Osteoblast (primary cell): Measurements from ENCODE around the gene PRR33. TPM values are rescaled to one million over a fixed set of nuclear protein-coding genes. Genes with fewer than 3 reads are reported as not detected.

ENCODE experiments used
- DNase-seq: peaks from one replicate; pipeline ENCODE4 v3.0.0; 2011; ENCODE audit warnings: low spot score, mixed read lengths; ENCODE audit not compliant: insufficient read length; ENCODE audit errors: missing footprints
- H2AFZ ChIP-seq: 2 replicates; pipeline ENCODE4 v1.6.0; 2011; ENCODE audit warnings: mild to moderate bottlenecking, low read length
- H3K27ac ChIP-seq: 2 replicates; pipeline ENCODE4 v1.5.1; 2011; ENCODE audit warnings: mild to moderate bottlenecking, low read depth, low read length, moderate library complexity
- H3K27me3 ChIP-seq: 2 replicates; pipeline ENCODE4 v1.6.0; 2012; ENCODE audit warnings: mild to moderate bottlenecking, control low read depth, inconsistent platforms, low read length, moderate library complexity; ENCODE audit not compliant: insufficient read depth
- H3K36me3 ChIP-seq: 2 replicates; pipeline ENCODE4 v1.5.1; 2011; ENCODE audit warnings: mild to moderate bottlenecking, low read length, control low read depth, moderate library complexity; ENCODE audit not compliant: insufficient read depth
- H3K4me1 ChIP-seq: 2 replicates; pipeline ENCODE4 v1.5.1; 2011; ENCODE audit warnings: mild to moderate bottlenecking, low read length, control low read depth, moderate library complexity; ENCODE audit not compliant: insufficient read depth
- H3K4me2 ChIP-seq: 2 replicates; pipeline ENCODE4 v1.6.0; 2011; ENCODE audit warnings: mild to moderate bottlenecking, low read length; ENCODE audit not compliant: insufficient read depth
- H3K4me3 ChIP-seq: fragments of 200-600 bp; sonication (generic); 3 replicates; pipeline ENCODE4 v1.5.1; 2012; ENCODE audit warnings: mild to moderate bottlenecking, low read length, inconsistent platforms; ENCODE audit not compliant: insufficient read depth
- H3K79me2 ChIP-seq: 2 replicates; pipeline ENCODE4 v1.6.0; 2012; ENCODE audit warnings: mild to moderate bottlenecking, low read length, control low read depth, inconsistent platforms; ENCODE audit not compliant: insufficient read depth
- H3K9me3 ChIP-seq: 2 replicates; pipeline ENCODE4 v1.5.1; 2011; ENCODE audit warnings: low read depth, low read length, control low read depth
- H4K20me1 ChIP-seq: 2 replicates; pipeline ENCODE4 v1.6.0; 2012; ENCODE audit warnings: mild to moderate bottlenecking, low read length, control low read depth; ENCODE audit not compliant: insufficient read depth
- CTCF ChIP-seq: IDR thresholded peaks from 2 replicates; pipeline ENCODE4 v1.5.1; 2011; ENCODE audit warnings: mild to moderate bottlenecking, low read depth, low read length, moderate library complexity; ENCODE audit errors: extremely low read depth
- total RNA-seq: library from RNA; depleted of rRNA; stranded (reverse); fragments of >200 nt; gene quantifications from 2 replicates; pipeline ENCODE4 v1.2.3, GENCODE V29; 2012

The PRR33 gene
- total RNA-seq, 1 donor = not detected

DNA sequence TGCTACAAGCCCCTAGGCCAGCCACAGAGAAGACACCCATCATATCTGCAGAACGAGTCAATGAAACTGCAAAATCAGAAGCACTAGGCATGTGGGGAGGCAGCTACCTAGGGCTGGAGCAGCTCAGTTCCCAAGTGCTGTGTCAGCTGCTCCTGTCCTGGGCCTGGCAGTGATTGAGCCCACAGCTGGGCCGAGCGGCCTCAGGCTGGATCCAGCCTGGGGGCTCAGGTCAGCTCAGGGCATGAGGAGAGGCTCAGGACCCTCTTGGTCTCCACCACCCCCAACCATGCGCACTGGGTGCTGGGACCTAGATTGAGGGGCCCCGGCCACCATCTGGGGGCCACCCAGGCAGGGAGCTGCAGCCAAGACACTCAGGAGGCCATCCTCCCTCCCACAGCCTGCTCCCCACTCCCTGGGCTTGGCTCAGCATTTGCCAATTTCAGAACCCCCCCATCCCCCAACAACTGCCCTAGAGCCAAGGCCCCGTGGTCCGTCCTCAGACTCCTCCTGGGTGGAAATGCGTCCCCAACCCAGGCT lies 25.4 kb upstream of the PRR33 start:
- H3K4me2 ChIP-seq = no peak overlapping the region
- H4K20me1 ChIP-seq = no peaks in the 10 kb centered on the region
- peak; percentile 83 for DNase-seq
- peaks cover 4% of the 10 kb centered on the region for H3K4me1 ChIP-seq
- H3K36me3 ChIP-seq = no peaks in the 10 kb centered on the region
- peaks cover 3% of the 10 kb centered on the region for H3K27me3 ChIP-seq
- H3K4me3 ChIP-seq = no peak overlapping the region
- no peak overlapping the region for H3K27ac ChIP-seq
- TF ChIP-seq CTCF = no peak
- H2AFZ ChIP-seq = no peak overlapping the region
- H3K79me2 ChIP-seq = no peaks in the 10 kb centered on the region
- no peaks in the 10 kb centered on the region for H3K9me3 ChIP-seq

- DNase-seq = peak; percentile 86
- peaks cover 3% of the 10 kb centered on the region for H3K27me3 ChIP-seq
- no peak overlapping the region for H2AFZ ChIP-seq
- H4K20me1 ChIP-seq = no peaks in the 10 kb centered on the region
- no peaks in the 10 kb centered on the region for H3K9me3 ChIP-seq
- H3K36me3 ChIP-seq = no peaks in the 10 kb centered on the region
- H3K4me1 ChIP-seq = peaks cover 2% of the 10 kb centered on the region
- no peaks in the 10 kb centered on the region for H3K79me2 ChIP-seq
- no peak overlapping the region for H3K27ac ChIP-seq
- TF ChIP-seq CTCF = no peak
- H3K4me2 ChIP-seq = no peak overlapping the region
- no peak overlapping the region for H3K4me3 ChIP-seq
Measured at GRCh38 chr11:1916132-1916985, 24.7 kb upstream of the PRR33 start.

DNA sequence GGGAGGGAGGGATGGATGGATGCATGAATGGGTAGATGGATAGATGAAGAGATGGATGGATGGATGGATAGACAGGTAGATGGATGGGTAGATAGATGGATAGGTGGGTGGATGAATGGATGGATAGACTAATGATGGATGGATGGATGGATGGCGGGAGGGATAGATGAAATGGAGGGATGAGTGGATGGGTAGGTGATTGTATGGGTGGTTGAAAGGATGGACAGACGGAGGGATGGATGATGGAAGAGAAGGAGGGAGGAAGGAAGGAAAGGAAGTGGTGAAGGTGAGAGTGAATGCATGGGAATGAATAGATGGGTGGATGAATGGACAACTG lies 24.1 kb upstream of the PRR33 start:
- Histone ChIP-seq H3K79me2 (no peaks in the 10 kb centered on the region), H3K4me2 (no peak overlapping the region), H3K27ac (no peak overlapping the region), H3K4me1 (no peaks in the 10 kb centered on the region), H2AFZ (no peak overlapping the region), H3K27me3 (peaks cover 3% of the 10 kb centered on the region), H3K4me3 (no peak overlapping the region), H3K36me3 (no peaks in the 10 kb centered on the region), H4K20me1 (no peaks in the 10 kb centered on the region), H3K9me3 (no peaks in the 10 kb centered on the region)
- no peak for DNase-seq
- TF ChIP-seq CTCF = no peak

DNA sequence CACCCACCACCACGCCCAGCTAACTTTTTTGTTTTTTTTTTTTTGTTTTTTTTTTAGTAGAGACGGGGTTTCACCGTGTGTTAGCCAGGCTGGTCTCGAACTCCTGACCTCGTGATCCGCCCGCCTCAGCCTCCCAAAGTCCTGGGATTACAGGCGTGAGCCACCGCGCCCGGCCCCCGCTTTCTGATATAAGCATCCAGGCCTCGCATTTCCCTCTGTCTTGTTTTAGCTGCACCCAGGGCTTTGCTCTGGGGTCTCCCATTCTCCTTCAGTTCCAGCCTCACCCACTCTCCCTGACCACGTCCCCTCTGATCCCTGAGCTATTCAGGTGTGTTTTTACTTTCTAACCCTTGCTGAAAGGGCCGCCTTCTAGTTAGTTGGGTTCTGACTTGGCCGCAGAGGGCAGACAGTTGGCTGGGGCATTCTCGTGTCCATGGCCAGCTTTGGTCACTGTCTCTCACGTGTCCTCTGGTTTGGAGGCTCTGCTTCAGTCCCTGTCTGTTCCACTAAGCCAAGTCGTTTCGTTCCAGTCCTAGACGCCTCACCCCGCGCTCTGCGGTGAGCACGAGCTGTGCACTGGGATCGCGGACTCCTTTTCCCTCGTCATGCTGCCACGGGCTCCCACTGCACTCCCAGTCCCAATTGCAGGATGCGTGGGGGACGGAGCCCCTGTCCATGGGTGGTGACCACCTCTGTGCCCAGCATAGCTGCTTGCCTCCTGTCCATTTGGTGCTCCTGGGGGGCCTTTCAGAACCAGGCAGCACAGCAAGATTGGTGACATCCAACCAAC lies 21.8 kb upstream of the PRR33 start:
- no peaks in the 10 kb centered on the region for H3K36me3 ChIP-seq
- no peak overlapping the region for H2AFZ ChIP-seq
- H4K20me1 ChIP-seq = no peaks in the 10 kb centered on the region
- H3K79me2 ChIP-seq = no peaks in the 10 kb centered on the region
- peak; percentile 68 for DNase-seq
- no peak overlapping the region for H3K4me3 ChIP-seq
- no peak overlapping the region for H3K4me2 ChIP-seq
- peaks cover 5% of the 10 kb centered on the region for H3K27me3 ChIP-seq
- no peaks in the 10 kb centered on the region for H3K9me3 ChIP-seq
- no peak overlapping the region for H3K27ac ChIP-seq
- no peak for TF ChIP-seq CTCF
- H3K4me1 ChIP-seq = peaks cover 4% of the 10 kb centered on the region
